ENCODE data around the gene EYA2.

The EYA2 gene

DNA sequence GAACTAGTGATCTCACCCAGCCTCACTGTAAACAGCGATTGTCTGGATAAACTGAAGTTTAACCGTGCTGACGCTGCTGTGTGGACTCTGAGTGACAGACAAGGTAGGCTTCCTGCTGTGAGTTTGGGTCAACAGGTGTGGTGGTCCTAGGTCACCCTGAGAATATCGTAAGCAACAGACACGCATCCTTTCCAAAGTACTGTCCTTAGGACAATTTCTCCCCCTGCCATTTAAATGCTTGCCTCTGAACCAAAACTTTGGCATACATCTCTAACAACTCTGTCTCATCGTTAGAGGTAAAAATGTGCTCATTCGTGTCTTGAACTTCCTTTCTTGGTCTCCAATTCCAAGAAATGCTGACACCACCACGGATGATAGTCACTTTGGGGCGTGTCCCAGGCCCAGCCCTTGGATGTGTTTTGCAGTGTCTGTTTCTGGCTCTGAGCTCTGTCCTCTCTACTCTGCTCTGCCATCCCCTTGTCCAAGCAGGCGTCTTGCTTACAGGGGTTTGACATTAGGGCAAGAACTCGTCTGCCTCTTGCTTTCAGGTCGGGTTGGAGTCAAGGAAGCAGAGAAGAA is 95.5 kb downstream of the EYA2 start:
- Histone ChIP-seq H3K27me3 (ENCODE audit: control insufficient read depth in 2 of 2, insufficient read depth in 2 of 2, low read length in 2 of 2) (no peaks in the 10 kb centered on the region), H3K4me1 (ENCODE audit: control insufficient read depth in 2 of 2, insufficient read depth in 2 of 2, low read length in 2 of 2) (peaks cover 0 to 5% of the 10 kb centered on the region in 2 donors), H3K4me3 (ENCODE audit: low read length in 2 of 2) (peak overlapping the region in 1 of 2 donors; percentile 39), H3K9me3 (ENCODE audit: control insufficient read depth in 2 of 2, low read length in 2 of 2) (no peaks in the 10 kb centered on the region), H3K9ac (ENCODE audit: low read depth in 1 of 2, low read length in 2 of 2) (peak overlapping the region in 1 of 2 donors; percentile 10), H3K27ac (ENCODE audit: low read depth in 2 of 2, low read length in 2 of 2) (peak overlapping the region; percentile 69), H3K36me3 (ENCODE audit: control insufficient read depth in 2 of 2, insufficient read depth in 2 of 2, low read length in 2 of 2) (no peaks in the 10 kb centered on the region)

- Histone ChIP-seq H3K9me3 (ENCODE audit: control insufficient read depth in 2 of 2, low read length in 2 of 2) (no peaks in the 10 kb centered on the region), H3K4me1 (ENCODE audit: control insufficient read depth in 2 of 2, insufficient read depth in 2 of 2, low read length in 2 of 2) (peaks cover 0 to 5% of the 10 kb centered on the region in 2 donors), H3K9ac (ENCODE audit: low read depth in 1 of 2, low read length in 2 of 2) (no peak overlapping the region), H3K27ac (ENCODE audit: low read depth in 2 of 2, low read length in 2 of 2) (peak overlapping the region; percentile 69), H3K27me3 (ENCODE audit: control insufficient read depth in 2 of 2, insufficient read depth in 2 of 2, low read length in 2 of 2) (no peaks in the 10 kb centered on the region), H3K36me3 (ENCODE audit: control insufficient read depth in 2 of 2, insufficient read depth in 2 of 2, low read length in 2 of 2) (no peaks in the 10 kb centered on the region), H3K4me3 (ENCODE audit: low read length in 2 of 2) (no peak overlapping the region)
Measured at GRCh38 chr20:46990596-46991104, 96.0 kb downstream of the EYA2 start.

- no peak overlapping the region for H3K4me3 ChIP-seq (ENCODE audit: low read length in 2 of 2)
- no peaks in the 10 kb centered on the region for H3K27me3 ChIP-seq (ENCODE audit: control insufficient read depth in 2 of 2, insufficient read depth in 2 of 2, low read length in 2 of 2)
- no peaks in the 10 kb centered on the region for H3K9me3 ChIP-seq (ENCODE audit: control insufficient read depth in 2 of 2, low read length in 2 of 2)
- H3K4me1 ChIP-seq (ENCODE audit: control insufficient read depth in 2 of 2, insufficient read depth in 2 of 2, low read length in 2 of 2): peaks cover 0 to 5% of the 10 kb centered on the region in 2 donors
- no peaks in the 10 kb centered on the region for H3K36me3 ChIP-seq (ENCODE audit: control insufficient read depth in 2 of 2, insufficient read depth in 2 of 2, low read length in 2 of 2)
- H3K9ac ChIP-seq (ENCODE audit: low read depth in 1 of 2, low read length in 2 of 2): no peak overlapping the region
- no peak overlapping the region for H3K27ac ChIP-seq (ENCODE audit: low read depth in 2 of 2, low read length in 2 of 2)
Measured at GRCh38 chr20:46991168-46991567, 96.5 kb downstream of the EYA2 start.

DNA sequence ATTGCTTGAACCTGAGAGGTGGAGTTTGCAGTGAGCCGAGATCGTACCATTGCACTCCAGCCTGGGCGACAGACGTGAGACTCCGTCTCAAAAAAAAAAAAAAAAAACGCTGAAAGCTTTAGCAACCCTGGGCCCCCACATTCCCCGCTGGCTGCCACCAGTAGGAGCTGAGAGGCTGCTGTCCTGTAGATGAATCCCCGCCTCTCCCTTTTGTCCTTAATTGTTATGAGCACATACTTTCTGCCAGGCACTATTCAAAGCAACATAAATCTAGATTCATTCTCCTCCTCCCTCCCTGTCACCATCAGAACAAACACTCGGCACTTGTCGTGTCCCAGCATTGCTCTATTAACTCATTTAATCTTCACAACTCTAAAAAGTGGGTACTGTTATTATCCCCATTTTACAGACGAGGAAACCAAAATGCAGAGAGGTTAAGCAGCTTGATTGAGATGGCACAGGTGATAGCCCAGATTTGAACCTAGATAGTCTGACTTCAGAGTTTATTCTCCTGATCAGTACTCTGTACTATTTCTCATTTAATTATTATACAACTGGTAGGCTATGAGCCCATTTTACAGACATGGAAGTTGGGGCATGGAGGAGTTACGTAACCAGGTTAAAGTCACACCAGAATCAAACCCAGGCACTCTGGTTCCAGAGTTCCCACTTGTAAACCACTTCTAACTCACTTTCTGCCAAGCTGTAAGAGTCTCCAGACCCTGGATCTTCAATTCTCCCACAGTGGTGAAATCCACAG is 97.4 kb downstream of the EYA2 start:
- Histone ChIP-seq H3K27ac (ENCODE audit: low read depth in 2 of 2, low read length in 2 of 2) (no peak overlapping the region), H3K4me1 (ENCODE audit: control insufficient read depth in 2 of 2, insufficient read depth in 2 of 2, low read length in 2 of 2) (peaks cover 0 to 5% of the 10 kb centered on the region in 2 donors), H3K4me3 (ENCODE audit: low read length in 2 of 2) (no peak overlapping the region), H3K9me3 (ENCODE audit: control insufficient read depth in 2 of 2, low read length in 2 of 2) (no peaks in the 10 kb centered on the region), H3K36me3 (ENCODE audit: control insufficient read depth in 2 of 2, insufficient read depth in 2 of 2, low read length in 2 of 2) (no peaks in the 10 kb centered on the region), H3K27me3 (ENCODE audit: control insufficient read depth in 2 of 2, insufficient read depth in 2 of 2, low read length in 2 of 2) (no peaks in the 10 kb centered on the region), H3K9ac (ENCODE audit: low read depth in 1 of 2, low read length in 2 of 2) (no peak overlapping the region)

DNA sequence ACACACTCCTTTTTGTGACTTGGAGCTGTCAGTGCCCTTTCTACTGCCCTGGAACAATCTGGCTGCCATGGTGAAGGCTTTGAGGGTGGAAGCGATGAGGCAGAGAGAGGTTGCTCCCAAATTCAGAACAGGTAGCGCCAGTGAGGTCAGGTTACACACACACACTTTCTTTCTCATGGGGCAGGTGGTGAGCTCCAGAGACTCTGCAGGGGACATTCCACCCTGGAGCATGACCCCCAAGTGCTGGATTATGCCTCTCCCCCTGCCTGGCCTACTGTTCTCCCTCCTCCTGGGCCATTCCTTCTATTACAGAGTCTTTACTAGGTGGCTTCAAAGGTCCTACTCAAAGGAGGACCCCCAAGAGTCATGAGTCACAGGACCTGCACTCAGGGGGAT is 98.0 kb downstream of the EYA2 start:
- Histone ChIP-seq H3K27ac (ENCODE audit: low read depth in 2 of 2, low read length in 2 of 2) (no peak overlapping the region), H3K27me3 (ENCODE audit: control insufficient read depth in 2 of 2, insufficient read depth in 2 of 2, low read length in 2 of 2) (no peaks in the 10 kb centered on the region), H3K9me3 (ENCODE audit: control insufficient read depth in 2 of 2, low read length in 2 of 2) (no peaks in the 10 kb centered on the region), H3K36me3 (ENCODE audit: control insufficient read depth in 2 of 2, insufficient read depth in 2 of 2, low read length in 2 of 2) (no peaks in the 10 kb centered on the region), H3K4me1 (ENCODE audit: control insufficient read depth in 2 of 2, insufficient read depth in 2 of 2, low read length in 2 of 2) (peaks cover 0 to 5% of the 10 kb centered on the region in 2 donors), H3K4me3 (ENCODE audit: low read length in 2 of 2) (no peak overlapping the region), H3K9ac (ENCODE audit: low read depth in 1 of 2, low read length in 2 of 2) (no peak overlapping the region)

GRCh38 chr20:46993465-46994095 is 98.9 kb downstream of the EYA2 start:
- no peaks in the 10 kb centered on the region for H3K36me3 ChIP-seq (ENCODE audit: control insufficient read depth in 2 of 2, insufficient read depth in 2 of 2, low read length in 2 of 2)
- H3K4me1 ChIP-seq (ENCODE audit: control insufficient read depth in 2 of 2, insufficient read depth in 2 of 2, low read length in 2 of 2): peaks cover 0 to 5% of the 10 kb centered on the region in 2 donors
- no peak overlapping the region for H3K27ac ChIP-seq (ENCODE audit: low read depth in 2 of 2, low read length in 2 of 2)
- H3K4me3 ChIP-seq (ENCODE audit: low read length in 2 of 2): no peak overlapping the region
- no peaks in the 10 kb centered on the region for H3K27me3 ChIP-seq (ENCODE audit: control insufficient read depth in 2 of 2, insufficient read depth in 2 of 2, low read length in 2 of 2)
- no peaks in the 10 kb centered on the region for H3K9me3 ChIP-seq (ENCODE audit: control insufficient read depth in 2 of 2, low read length in 2 of 2)
- H3K9ac ChIP-seq (ENCODE audit: low read depth in 1 of 2, low read length in 2 of 2): no peak overlapping the region

DNA sequence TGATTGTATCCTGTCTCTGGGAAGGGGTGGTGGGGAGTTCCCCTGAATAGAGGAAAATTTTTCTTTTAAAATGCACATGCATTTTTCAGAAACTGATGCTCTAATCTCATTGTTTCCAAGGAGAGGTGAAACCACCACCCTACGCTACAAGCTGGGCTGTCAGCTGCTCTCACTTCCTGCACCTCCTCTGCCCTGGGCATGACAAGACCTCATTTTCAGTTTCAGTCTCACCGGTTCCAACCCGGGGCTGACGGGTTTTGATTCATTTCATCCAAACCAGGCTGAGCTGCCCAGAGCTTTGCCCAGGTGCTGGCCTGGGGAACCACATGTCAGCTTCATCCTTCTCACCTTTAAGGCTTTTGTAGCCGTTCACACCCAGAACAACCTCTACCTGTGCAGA is 99.7 kb downstream of the EYA2 start:
- Histone ChIP-seq H3K9ac (ENCODE audit: low read depth in 1 of 2, low read length in 2 of 2) (no peak overlapping the region), H3K36me3 (ENCODE audit: control insufficient read depth in 2 of 2, insufficient read depth in 2 of 2, low read length in 2 of 2) (no peaks in the 10 kb centered on the region), H3K27ac (ENCODE audit: low read depth in 2 of 2, low read length in 2 of 2) (no peak overlapping the region), H3K9me3 (ENCODE audit: control insufficient read depth in 2 of 2, low read length in 2 of 2) (no peaks in the 10 kb centered on the region), H3K4me3 (ENCODE audit: low read length in 2 of 2) (no peak overlapping the region), H3K4me1 (ENCODE audit: control insufficient read depth in 2 of 2, insufficient read depth in 2 of 2, low read length in 2 of 2) (peaks cover 0 to 5% of the 10 kb centered on the region in 2 donors), H3K27me3 (ENCODE audit: control insufficient read depth in 2 of 2, insufficient read depth in 2 of 2, low read length in 2 of 2) (no peaks in the 10 kb centered on the region)

DNA sequence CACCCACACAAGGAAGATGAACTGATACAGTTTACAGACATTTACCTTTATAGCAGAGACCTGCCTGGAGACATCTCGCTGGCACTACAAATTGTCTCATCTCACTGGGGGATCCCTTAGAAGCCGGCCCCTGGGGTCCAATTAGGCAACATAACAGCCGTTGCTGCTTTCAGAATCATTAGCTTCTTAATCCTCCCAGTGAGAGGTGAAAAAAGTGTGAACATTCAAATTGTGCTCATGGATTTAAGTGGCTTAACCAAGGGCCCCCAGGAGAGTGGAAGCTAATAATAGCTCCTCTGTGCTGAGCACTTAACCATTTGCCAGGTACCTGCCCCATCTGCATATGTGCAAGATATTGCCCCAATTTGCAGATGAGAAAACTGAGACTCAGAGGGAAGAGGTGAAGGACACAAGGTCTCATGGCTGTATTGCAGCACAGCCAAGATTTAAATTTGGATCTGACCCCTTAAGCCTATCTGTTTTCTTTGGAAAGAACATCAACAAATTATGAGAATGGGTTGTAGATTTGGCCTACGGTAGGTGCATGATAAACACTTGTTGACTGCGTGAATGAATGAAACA is 101.0 kb downstream of the EYA2 start:
- H3K9ac ChIP-seq (ENCODE audit: low read depth in 1 of 2, low read length in 2 of 2): no peak overlapping the region
- H3K9me3 ChIP-seq (ENCODE audit: control insufficient read depth in 2 of 2, low read length in 2 of 2): no peaks in the 10 kb centered on the region
- H3K36me3 ChIP-seq (ENCODE audit: control insufficient read depth in 2 of 2, insufficient read depth in 2 of 2, low read length in 2 of 2): no peaks in the 10 kb centered on the region
- no peak overlapping the region for H3K27ac ChIP-seq (ENCODE audit: low read depth in 2 of 2, low read length in 2 of 2)
- no peak overlapping the region for H3K4me3 ChIP-seq (ENCODE audit: low read length in 2 of 2)
- H3K27me3 ChIP-seq (ENCODE audit: control insufficient read depth in 2 of 2, insufficient read depth in 2 of 2, low read length in 2 of 2): no peaks in the 10 kb centered on the region
- H3K4me1 ChIP-seq (ENCODE audit: control insufficient read depth in 2 of 2, insufficient read depth in 2 of 2, low read length in 2 of 2): no peaks in the 10 kb centered on the region

DNA sequence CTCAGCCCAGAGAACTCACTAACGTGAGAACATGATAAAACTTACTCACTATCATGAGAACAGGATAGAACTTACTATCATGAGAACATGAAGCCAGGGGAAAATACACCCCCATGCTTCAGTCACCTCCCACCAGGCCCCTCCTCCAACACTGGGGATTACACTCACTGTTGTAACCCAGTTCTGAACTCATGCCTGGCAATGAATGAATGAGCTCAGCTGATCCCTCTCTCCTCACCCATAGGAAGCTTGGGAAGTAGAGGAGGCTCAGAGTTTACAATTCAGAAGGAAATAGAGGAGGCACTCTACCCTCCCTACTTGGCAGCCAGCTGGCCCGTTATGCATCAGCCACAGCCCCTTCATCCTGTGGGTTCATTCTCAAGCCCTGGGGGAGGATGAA is 102.5 kb downstream of the EYA2 start:
- H3K4me3 ChIP-seq (ENCODE audit: low read length in 2 of 2): no peak overlapping the region
- H3K27me3 ChIP-seq (ENCODE audit: control insufficient read depth in 2 of 2, insufficient read depth in 2 of 2, low read length in 2 of 2): no peaks in the 10 kb centered on the region
- no peak overlapping the region for H3K27ac ChIP-seq (ENCODE audit: low read depth in 2 of 2, low read length in 2 of 2)
- H3K9ac ChIP-seq (ENCODE audit: low read depth in 1 of 2, low read length in 2 of 2): no peak overlapping the region
- H3K36me3 ChIP-seq (ENCODE audit: control insufficient read depth in 2 of 2, insufficient read depth in 2 of 2, low read length in 2 of 2): no peaks in the 10 kb centered on the region
- H3K4me1 ChIP-seq (ENCODE audit: control insufficient read depth in 2 of 2, insufficient read depth in 2 of 2, low read length in 2 of 2): no peaks in the 10 kb centered on the region
- no peaks in the 10 kb centered on the region for H3K9me3 ChIP-seq (ENCODE audit: control insufficient read depth in 2 of 2, low read length in 2 of 2)

All from mucosa of rectum (tissue), 2 donors.